ENCODE results near the gene ILDR2.

Gene ILDR2

DNA sequence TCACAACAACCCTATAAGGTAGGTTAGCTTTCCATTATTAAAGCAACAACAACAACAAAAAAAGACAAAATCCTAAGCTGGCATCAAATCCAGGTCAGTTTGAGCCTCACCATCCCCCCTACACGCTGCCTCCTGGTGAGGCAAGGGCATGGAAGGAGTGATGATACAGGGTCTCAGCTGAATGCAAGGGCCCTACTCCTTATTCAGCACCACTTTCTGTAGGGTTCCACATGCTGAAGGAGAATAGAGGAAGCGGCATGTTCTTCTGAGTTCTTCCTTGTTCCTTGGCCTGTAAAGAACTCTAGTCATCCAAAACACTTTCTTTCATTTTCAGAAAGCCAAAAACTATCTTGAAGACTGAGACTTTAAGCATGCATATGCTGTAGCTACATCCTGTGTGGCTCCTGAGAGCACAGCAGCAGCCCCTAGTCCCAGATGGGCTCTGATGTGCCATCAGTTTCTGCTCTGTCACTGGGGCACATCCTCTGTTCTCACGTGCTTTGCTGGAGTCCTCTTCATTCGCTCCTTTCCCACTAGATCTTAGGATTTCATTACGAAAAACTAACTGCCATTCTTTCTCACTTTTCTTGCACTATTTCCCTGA, 6.2 kb downstream of the ILDR2 start:
- peak in 4 of 6 experiments; percentile 1 to 35 (median 16) for DNase-seq

DNA sequence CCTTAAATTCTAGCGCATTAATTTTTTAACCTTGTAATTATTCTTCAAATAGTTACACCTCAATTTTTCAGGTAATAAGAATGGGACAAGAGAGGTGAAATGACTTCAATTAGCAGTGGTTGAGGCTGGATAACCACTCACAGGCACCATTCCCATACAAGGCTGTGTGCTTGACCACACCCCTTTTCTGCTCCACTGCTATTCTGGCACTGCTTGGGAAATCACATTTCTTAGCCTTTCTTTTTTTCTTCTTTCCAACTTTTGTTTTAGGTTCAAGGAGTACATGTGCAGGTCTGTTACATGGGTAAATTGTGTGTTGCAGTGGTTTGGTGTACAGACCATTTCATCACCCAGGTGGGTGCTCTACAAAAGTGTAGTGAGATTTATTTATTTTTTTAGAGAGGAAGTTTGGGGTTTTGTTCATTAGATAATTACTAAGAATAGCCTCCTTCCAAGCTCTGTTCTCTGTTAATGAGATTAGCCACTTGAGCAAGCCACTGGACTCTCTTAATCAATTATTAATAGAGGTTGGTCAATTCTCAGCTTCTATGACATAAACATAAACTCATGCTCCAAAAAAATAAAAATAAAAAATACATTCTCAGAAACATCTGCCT, 14.4 kb downstream of the ILDR2 start:
- DNase-seq = no peak

DNA sequence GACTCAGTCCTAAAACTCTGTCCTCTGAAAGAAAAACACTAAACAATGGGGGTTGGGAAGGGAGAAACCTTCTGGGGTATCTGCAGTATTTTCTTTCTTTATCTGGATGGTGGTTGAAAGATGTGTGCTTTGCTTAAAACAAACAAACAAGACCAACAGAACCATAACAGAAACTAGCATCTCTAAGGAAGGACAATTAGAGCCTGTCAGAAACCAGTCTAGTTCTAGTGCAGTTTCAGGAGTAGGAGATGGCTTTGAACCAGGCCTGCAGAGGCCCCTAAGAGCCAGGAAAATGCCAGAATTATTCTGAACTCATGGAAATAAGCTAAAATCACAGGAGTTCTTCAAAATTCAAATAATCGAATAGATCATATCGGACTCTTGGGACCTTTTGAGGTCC, 18.5 kb downstream of the ILDR2 start:
- no peak for DNase-seq

DNA sequence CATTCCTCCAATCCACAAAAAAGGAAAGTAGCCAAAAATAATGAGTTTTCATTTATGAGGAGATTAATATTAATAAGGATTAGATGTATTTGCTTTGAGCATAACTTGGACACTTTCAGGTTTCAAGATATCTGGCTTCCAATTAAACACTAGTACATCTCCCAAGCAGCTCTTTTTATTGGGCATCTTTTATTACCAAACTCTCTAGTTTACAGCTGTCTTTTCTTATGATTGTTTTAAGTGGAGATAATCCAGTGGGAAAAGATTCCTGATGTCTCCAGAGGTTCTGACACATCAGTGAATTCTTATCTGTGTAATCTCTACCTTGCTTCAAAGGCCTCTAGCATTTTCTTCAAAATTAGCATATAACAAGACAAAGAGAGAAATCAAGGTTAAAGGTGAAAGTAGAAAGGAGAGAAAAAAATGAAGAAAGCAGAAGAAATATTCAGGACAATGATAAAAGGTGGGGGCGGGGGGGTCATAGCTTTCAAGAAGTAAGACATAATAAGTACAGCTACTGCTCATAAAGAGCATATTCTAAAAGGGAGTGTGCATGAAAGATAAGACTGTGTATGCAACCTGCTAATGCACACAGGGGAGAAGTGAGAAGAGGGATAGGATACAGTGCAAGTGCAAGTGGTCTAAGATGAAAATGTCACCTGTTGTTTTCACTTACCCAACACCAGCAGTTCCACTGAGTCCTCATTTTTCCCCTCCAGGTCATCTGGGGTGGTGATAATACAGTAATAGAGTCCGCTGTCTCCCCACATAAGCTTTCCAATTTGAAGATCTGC, 19.1 kb downstream of the ILDR2 start:
- DNase-seq = no peak

DNA sequence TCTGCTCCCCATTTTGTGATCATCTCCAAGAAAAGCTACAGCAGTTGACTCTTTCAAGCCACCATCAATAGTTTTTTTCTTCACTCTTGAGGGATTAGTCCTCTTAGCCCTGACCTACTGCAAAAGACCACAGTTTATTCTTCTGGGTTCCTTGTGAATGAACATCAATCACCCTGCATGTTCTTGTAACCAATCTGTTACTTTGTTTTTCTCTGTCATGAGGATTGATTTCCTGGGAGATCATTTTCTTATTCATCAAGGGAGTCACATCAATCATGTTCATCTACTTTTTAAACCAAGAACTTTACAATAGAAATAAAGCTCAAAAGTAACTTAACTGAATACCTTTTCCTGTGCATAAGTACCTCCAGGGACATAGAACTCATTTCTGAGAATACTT, 21.8 kb downstream of the ILDR2 start:
- DNase-seq = no peak

DNA sequence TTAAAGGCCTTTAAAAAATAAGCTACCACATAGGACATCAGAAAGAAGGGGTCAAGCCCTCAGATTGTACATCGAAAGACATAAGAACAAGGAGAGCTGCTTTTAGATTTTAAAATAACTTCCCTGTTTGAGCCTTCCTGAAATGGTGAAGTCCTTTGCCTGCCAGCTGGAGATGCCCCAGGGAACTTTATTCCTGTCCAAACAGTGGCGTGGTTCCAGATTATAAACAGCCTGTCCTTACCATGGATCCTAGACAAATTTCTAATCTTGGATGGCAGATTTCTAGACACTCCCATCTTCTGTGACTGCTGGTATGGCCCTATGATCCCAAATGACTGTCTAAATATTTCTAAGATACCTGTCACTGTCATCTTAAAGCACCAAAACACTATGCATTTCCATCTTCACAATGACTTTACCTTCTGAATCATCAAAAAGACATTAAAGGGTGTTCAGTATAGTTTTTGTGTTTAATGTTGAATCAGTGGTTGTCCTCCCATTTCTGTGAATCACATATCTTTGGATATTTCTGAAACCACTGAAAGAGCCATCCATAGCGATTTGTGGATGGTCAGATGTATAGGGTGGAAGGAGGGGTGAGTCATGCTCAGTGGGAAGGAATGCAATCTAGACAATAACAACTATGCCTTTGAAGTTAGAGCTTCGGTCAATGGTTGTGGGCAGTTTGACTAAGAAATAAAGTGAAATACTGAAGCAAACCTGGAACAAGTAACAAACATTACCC, 23.2 kb downstream of the ILDR2 start:
- DNase-seq = no peak

DNA sequence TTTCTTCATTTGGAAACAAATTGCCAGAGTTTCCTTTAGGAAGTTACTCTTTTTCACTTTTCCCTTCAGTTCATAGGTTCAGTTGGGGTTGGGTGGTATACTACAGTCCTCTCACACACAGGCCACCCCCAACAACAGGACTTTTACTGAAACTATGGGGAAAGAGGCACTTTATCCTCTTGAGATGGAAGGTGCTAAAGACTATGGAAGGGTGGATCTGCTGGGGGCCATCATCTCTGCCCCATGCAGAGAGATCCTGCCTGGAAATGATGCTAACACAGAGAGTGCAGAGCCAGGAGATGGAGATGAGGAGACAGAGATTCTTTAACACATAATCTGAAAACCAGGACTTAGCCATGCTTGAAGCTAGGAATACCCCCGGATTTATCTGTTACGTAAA, 24.3 kb downstream of the ILDR2 start:
- DNase-seq = no peak

DNA sequence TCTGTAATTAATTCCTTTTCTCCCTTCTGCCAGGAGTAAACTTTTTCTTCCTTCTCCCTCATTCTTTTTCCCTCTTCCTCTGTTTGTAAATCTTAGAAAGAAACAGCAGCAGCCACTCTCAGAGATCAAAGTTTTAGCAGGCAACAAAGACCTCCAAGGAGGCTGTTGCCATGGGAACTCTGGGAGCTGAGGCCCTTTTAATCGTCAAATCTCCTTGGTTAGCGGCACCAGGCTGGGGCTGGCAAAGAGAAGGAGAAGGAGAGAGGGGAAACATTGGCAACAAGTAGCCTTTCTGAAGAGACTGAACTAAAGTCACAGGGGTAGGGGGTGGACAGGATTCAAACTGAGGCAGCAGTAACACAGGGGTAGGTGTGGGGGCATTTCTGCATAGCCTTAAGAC, 25.2 kb downstream of the ILDR2 start:
- DNase-seq = no peak

DNA sequence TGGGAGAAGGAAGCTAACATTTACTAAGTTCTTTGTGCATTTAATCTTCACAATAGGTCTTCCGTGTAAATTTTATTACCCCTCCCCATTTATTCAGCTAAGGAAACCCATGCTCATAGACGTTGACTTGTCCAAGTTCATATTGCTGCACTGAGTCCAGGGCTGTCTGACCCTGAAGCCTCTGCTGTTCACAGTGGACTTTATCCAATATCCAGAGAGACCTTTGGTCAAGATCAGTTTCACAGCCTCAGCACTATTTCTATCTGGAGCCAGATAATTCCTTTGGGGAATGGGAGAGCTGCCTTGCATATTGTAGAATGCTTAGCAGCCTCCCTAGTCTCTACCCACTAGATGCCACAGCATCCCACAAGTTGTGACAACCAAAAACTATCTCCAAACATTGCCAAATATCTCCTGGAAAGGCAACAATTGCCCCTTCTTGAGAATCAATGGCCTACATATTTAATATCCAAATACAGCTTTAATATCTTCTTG, 26.4 kb downstream of the ILDR2 start:
- DNase-seq = no peak

DNA sequence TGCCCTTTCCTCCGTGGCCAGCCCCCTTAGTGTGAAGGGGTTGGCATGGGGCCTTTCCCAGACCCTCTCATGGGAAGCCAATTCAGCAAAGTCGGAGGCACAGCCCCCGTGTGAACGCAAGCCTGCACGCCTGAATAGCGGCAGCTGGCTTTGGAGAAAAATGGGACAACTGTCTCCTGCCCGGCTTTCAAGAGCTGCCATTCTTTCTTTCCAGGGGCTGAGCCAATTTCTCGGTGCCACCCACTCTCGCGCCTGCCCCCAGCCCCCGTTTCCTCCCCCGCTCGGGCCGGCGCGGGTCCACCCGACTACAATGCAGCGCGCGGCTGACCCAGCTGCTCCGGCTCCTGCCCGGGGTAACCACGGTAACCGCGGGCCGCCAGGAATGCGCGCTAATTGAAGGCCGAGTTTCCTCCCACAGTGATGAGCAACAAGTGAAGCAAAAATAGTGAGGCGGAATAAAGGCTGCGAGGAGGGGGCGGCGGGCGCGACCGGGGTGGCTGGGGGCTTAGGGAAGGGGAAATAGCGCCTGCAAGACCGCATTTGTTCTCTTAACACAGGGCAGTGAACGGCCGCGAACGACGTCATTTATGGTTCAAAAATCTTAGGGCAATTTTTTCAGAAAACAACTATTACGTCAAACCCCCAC, 27.8 kb downstream of the ILDR2 start:
- DNase-seq = peak in 1 of 6 experiments; percentile 9

DNA sequence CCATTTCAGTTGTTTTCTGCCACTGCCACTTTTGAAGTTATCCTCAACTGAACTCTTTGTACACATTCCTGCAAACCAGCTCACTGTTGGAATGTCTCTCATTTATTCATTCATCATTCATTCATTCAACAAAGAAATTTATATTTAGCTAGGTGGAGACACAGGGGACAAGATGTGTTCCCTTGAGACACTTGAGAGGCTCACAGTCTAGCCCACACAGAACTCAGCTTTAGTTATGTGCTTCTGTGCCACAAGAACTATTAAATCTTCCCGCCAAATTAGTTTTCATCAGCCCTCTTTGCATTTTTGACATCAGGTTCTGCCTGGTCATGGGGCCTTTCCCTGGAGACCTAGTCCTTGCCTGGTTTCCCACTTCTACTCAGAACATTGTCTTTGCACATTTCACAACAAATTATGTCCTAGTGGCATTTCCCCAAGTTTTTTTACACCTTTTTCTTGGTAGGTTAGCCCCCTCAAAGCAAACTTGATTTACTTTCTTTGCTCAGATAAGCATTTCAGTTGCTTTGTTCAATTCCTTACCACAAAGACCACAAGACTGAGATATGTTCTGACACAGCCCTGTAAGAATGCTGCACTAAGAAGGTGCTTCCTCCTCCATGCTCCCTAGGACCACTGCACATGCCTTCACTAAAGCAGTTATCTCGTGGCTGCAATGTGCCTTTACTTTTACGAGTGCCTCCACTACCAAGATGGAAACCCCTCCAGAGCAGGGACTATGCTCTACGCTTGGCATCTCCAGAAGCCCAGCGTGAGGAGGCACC, 31.0 kb downstream of the ILDR2 start:
- DNase-seq = peak in 3 of 6 experiments; percentile 4 to 15 (median 14)

DNA sequence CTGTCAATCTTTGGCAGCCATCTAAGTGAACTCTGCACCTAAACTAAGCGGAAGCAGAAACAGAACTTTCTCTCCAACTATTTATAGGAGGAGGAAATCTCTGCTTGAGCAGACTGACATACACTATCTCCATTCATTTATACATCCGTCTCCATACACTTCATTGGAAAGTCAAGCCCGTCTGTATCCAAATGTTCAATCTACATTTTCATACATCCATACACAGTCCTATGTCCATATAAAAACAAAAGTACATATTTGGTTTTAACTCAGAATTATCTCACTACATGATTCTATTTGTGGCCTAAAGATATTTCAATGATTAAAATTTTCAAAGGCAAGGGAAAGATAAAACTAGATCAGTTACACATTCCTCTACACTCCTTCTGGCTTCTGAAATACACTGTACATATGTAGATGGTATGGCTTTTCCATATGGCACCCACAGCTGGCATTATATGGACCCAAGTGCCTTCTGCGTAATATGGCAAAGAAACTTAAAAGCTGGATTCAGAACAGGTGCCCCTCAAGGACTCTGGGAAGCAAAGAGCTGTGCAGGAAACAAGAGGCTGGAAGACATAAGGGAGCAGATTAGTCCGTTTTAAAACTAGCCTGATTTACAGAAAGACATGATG, 35.5 kb downstream of the ILDR2 start:
- no peak for DNase-seq

DNA sequence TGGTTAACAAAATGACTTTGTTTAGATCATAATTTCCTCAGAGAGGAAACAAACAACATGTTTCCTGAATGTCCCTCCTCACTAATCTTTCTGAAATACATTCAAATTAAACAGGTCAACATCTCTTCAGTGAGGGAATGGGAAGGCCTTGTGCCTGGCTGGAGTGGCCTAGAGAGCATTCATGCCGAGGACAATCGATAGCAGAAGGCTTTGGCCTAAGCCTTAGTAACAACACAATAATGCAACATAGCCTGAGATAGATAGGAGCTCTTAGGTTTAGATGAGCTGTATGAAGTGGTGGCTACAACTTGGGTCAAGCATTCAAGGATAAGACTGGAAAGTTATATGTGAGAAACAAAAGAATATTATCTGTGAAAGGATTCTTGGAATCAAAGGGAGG, 37.4 kb downstream of the ILDR2 start:
- no peak for DNase-seq

DNA sequence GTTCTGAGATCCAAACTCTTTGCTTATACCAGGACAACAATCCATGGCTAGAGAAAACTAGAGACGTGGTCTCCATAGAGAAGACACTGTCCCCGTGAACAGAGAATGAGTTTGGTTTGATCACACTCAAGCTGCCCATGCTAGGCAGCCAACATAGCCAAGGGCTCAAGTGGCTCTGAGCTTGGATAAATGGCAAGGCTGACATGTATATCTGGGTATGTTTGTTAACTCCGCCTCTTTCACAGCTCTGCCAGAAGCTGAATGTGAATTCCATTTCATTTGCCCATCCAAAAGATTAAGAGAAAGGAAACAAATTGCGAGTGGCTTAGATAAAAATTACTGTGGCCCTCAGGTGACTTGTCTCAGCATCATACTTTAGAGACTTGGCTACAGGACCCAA, 38.0 kb downstream of the ILDR2 start:
- no peak for DNase-seq

DNA sequence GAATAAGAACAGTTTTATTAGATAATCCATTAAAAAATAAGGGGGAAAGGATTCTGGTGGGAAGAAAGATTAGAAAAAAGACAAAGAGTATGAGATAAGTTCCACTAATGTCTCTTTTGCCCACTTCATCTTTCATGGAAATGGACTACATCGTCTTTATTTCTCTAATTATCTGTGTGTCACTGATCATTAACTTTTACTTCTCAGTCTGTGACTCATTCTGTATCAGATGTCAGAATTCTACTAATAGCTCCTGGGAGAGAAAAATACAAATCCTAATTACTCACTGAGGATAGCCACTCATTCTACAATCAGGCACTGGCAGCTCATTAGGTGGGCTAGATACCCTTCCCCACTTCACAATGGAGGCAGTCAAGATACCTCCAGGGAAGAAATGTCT, 41.7 kb downstream of the ILDR2 start:
- no peak for DNase-seq

DNA sequence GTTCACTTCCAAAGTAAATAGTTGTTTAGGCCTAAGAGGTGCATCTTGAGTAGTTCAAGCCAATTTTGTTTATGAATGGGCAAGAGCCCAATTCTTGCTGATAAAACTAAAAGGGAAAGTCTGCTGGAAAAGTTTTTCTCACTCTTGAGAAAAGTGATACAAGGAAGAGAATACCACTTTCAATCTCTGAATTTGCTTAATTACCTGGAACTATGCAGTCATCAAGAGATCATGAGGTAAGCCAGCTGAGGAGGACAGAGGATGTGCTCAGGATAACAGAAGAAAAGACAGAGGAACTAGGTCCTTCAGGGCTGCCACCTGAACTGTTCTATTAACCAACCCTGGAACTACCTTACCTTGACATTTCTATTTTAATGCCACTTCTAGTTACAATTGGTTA, 42.2 kb downstream of the ILDR2 start:
- no peak for DNase-seq

DNA sequence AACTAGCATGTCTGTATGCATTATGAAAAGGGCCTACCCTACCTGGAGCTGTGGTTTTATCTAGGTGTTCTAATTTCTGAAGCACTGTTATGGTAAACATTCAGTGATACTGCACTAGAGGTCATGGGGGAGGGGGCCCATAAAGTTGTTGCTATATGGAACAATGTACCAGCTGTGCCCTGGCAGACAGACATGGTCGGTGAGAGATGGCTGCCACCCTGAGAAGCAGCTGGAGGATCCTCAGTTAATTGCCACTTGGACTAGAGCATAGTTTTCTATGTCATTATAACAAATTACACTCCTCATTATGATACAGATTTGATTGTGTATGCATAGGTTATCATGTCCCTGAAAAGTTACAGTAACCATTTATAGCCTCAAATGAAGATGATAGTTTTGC, 45.4 kb downstream of the ILDR2 start:
- no peak for DNase-seq

DNA sequence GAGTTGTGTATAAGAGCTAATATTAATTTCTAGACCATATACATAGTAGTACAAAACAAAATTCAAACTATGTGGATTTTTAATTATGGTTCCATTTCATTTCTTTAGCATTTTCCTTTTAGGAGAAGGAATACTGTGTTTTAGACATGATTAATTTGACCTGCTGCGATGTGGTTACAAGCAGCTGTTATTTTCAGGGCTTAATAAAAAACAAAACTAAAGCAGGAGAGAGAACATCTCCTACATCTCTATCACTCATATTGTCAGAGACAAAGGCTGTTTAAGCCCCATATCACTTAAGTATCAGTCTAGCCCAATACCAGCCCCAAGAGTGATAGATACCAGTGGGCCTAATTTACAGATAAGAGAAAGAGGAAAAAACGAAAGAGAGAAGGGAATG, 47.6 kb downstream of the ILDR2 start:
- no peak for DNase-seq

DNA sequence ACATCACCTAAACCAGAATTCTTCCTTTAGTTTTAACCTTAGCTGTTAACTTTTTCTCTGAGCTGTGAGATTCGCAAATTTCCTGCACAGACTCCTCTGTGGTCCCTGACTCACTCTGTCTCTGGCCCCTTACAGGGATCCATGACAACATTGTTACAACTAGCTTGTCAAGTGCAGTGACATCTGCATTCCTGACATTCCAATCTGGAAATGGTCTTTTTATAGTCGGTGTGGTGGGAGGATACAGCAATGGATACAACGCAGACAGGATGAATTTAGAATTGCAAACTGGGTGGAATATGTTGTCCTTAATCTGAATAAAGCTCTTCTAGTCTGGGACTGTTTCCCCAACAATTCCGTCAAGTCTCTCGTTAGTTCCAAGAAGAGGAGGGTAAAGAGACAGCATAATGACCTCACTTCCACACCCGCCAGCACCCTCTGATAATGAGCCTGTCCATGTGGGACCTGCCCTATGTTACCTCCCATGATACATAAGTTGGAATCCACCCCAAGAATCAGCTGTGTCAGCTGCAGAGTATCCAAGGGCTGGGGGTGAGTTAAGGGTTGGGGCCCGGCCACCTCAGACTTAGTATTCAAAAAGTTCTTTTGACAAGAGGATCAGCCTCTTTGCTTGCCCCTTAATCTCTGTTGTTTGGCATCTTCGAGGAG, 49.4 kb downstream of the ILDR2 start:
- no peak for DNase-seq

DNA sequence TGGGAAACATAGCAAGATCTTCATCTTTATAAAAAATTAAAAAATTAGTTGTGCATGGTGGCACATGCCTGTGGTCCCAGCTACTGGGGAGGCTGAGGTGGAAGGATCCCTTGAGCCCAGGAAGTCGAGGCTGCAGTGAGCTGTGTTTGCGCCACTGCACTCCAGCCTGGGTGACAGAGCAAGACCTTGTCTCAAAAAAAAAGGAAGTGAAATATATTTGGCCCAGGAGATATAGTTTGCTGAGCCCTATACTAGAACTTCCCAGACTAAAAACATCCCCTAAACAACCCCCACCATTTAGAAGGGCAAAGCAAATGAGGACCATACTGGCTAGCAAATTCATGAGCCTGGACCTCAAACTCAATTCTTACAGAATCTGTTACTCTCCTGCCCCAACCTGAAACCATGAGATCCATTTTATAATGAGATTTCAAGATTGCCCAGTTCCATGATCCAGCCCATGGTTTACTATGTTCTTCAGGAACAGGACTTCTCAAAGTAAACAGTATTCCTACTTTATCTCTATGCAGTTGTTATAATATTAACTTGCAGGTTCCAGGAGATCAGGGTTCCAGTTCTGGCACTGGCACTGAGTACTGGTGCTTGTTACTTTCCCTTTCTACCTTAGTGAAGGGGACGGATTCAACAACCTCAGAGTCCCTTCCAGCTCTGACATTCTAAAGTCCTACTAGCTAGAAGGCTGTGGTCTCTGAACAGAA, 50.4 kb downstream of the ILDR2 start:
- no peak for DNase-seq

All from stimulated activated naive CD4-positive, alpha-beta T cell (primary cell).